HuH-7 (cell line): ENCODE results near the gene WIPF3.
"Not testable (repeated sequence)": the region's sequence is repeated elsewhere in the genome, so short reads cannot be mapped to it uniquely, and the experiment has no call there.

ENCODE experiments used
- DNase-seq: peaks from one replicate; pipeline ENCODE4 v3.0.0; 2011; ENCODE audit warnings: low spot score

The WIPF3 gene

GRCh38 chr7:29881724-29882123 lies 75.4 kb downstream of the WIPF3 start:
- no peak for DNase-seq

DNA sequence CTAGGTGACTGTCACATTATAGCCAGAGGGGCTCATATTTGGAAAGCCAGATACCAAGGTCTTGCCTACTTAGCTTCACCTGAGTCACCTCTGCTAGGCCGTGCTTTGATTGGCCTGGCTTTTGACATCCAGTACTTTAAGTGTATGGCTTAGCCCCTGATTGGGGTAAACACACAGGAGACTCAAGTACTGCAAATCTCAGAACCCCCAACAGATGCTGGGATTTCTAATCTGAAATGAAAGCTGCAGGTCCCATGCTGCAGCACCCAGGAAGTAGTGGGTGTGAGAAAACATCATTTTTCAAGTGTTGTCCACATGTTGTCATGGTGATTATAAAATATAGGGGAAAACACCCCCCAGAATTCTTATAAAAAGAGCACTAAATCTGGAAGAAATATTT lies 76.2 kb downstream of the WIPF3 start:
- DNase-seq, result no peak

- DNase-seq, result no peak
Observed at GRCh38 chr7:29883462-29884398, 77.4 kb downstream of the WIPF3 start.

- no peak for DNase-seq
Observed at GRCh38 chr7:29884399-29885272, 78.3 kb downstream of the WIPF3 start.

- DNase-seq, result no peak
Observed at GRCh38 chr7:29885626-29886025, 79.3 kb downstream of the WIPF3 start.

DNA sequence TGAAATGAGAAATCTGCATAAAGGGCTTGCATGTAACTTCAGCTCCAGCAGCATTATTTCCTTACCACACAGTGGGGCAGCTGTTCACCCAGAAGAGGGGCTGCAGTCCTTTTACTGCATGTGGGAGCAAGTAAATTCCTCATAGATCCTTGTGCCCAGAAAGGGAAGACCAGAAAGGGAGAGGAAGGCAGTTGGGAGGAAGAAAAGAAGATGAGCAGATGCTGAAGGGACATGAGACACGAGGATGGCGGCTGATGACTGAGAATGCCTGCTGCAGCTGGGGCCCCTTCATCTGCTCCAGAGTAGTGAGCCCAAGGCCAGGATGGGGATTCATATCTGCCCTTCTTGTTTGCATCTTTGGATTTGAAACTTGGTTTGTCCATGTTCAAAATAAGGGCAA lies 80.5 kb downstream of the WIPF3 start:
- DNase-seq, result no peak

GRCh38 chr7:29888006-29888405 lies 81.7 kb downstream of the WIPF3 start:
- DNase-seq, result no peak

DNA sequence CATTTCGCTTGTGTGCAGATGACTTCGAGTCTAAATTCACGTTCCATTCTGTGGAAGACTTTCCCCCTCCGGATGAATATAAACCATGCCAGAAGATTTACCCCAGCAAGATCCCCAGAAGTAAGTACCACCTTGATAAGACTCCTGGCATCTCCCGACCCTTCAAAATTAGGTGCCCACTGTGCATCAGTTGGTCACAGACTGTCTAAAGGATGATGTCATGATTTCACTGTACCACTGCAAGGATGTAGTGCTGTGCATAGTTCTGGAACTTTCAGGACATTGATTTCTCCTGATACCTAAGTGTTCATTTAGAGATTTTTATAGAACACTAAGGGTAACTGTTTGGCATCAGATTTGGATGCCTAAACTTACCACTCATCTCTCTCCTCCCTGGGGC lies 83.0 kb downstream of the WIPF3 start:
- no peak for DNase-seq

DNA sequence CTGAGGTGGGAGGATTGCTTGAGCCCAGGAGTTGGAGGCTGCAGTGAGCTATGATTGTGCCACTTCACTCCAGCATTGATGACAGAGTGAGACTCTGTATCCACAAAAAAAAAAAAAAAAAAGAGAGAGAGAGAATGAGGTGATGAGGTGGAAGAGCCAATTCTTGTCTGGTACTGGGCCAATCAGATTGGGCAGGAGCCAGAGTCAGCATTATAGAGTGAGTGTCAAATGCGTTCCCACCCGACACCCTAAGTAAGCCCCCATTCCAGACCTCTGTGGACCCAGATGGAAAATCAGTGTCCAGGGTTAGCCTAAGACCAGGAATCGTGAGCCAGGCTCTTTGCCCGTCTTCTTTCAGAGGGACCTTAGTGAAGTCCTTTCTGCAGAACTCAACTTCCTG lies 83.9 kb downstream of the WIPF3 start:
- DNase-seq, result no peak

GRCh38 chr7:29890786-29891185 lies 84.5 kb downstream of the WIPF3 start:
- DNase-seq, result not testable (repeated sequence)

- DNase-seq, result no peak
Observed at GRCh38 chr7:29891766-29892165, 85.5 kb downstream of the WIPF3 start.

DNA sequence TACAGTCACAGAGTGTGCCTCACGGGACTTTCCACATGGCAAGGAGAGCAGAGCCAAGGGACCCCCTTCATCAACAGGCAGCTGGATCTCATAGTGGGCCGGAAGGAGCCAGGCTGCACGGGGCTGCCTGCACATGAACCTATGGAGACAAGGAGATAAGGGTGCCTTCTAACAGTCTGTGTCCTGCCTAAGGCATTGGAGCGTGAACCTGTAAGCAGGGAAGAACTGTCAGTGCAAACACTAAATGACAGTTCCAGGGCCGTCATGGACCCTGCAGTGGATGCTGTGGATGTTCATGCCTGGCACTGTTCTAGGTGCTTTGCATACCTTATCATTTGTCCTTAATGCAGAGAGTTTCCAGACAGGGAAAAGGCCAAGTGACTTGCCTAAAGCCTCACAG lies 85.9 kb downstream of the WIPF3 start:
- no peak for DNase-seq

DNA sequence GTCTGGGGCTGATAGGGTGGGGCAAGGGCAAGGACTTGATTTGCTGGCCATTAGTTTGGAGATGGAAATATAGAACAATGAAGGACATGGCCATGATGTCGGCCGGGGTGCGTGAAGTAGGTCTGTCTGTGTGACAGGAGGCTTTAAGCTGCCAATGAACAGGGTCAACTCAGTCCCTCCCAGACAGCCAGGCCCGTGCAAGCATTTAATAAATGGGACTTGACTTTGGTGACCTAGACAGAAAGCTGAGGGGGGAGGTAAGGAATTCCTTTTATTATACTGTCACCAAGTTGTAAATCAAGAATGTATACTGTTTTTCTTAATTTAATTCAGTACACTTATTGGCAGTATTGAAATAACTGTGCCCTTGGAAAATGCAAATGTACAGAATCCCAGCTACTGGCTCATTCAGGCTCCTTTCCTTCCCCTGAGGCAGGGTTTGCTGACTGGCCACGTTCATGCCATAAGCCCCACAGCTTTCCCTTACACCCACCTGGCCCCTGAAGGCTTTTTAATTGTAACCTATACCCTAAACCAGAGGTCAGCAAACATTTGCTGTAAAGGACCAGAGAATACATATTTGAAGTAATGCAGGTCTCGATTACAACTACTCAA lies 87.2 kb downstream of the WIPF3 start:
- DNase-seq, result no peak

DNA sequence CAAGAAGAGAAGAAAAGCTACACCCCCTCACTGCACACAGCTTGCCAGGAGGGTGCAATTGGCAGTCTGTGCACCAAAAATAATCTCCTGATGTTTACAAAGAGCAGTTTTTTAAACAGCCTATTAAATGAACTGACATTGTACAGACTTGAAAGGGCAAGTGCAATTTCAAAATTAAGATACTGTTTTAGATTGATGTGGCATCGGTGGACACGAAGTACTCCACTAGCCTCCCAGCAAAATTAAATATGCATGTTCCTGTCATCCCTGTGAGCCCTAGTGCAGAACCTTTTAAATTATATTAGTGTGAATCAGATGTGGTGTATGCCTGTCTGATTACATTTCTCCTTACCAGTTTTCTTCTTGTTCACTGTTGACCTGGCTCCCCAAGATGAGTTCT lies 87.9 kb downstream of the WIPF3 start:
- no peak for DNase-seq

DNA sequence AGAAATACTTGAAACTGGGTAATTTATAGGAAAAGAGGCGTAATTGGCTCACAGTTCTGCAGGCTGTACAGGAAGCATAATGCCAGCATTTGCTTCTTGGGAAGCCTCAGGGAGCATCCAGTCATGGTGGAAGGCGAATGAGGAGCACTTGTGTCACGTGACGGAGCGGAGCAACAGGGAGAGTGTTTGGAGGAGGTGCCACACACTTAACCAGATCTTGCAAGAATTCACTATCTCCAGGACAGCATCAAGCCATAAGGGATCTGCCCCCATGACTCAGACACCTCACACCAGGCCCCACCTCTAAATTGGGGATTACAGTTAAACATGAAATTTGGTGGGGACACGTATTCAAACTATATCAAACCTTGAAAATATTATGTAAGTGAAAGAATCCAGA lies 89.3 kb downstream of the WIPF3 start:
- no peak for DNase-seq

GRCh38 chr7:29896685-29897411 lies 90.5 kb downstream of the WIPF3 start:
- no peak for DNase-seq

DNA sequence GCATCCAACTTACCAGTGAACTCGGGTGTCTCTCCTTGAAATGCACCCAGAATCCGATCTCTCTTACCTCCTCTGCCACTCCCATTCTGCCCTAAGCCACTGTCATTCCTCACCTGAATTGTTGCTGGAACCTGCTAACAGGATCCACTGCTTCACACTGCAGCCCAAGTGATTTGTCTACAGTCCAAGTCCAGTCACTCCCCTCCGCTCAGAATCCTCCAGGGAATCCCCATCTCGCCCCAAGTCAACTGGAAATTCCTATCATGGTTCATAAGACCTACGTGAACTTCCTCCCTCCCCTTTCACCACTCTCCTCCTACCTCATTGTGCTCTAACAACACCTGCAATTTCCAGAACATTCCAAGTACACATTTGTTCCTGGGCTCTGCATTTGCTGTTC lies 92.0 kb downstream of the WIPF3 start:
- DNase-seq, result no peak

DNA sequence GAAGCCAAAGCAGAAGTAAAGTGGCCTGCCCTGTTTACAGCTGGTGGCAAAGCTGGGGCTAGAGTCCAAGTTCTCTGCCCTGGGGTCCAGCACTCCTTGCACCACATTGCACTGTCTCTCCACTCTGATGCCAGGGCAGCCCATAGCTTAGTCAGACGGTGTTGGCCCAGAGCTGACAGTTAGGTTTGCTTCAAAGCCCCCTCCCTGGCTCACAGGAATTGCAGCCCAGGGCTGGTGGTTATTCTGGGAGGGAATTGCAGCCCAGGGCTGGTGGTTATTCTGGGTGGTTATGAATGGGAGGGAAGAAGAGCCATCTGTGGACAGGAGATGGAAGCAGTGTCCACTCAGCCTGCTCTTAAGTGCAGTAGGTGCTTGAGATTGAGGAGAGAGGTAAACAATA lies 94.4 kb downstream of the WIPF3 start:
- no peak for DNase-seq

- DNase-seq, result no peak
Observed at GRCh38 chr7:29906200-29907022, 100.1 kb downstream of the WIPF3 start.

DNA sequence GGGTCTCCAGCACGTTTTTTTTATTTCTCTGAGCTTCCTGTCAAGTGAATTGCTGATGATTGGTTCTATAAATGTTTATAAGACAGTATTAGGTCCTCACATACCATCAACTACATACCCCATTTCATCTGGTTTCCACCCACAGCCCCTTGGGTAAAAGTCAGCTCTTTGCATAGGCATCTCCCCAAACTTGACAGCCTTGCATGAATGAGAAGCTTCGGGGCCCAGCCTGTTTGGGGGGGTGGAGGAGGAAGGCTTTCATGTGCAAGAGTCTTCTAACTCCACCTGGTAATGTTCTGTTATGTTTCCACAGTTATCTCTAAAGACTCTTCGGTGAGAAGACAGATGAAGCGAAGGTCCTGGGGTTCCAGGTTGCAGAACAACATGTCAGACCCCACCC lies 107.9 kb downstream of the WIPF3 start:
- no peak for DNase-seq
